ENCODE results near the gene RAPGEF6.
"Not testable (repeated sequence)": the region's sequence is repeated elsewhere in the genome, so short reads cannot be mapped to it uniquely, and the experiment has no call there.

RAPGEF6 gene

DNA sequence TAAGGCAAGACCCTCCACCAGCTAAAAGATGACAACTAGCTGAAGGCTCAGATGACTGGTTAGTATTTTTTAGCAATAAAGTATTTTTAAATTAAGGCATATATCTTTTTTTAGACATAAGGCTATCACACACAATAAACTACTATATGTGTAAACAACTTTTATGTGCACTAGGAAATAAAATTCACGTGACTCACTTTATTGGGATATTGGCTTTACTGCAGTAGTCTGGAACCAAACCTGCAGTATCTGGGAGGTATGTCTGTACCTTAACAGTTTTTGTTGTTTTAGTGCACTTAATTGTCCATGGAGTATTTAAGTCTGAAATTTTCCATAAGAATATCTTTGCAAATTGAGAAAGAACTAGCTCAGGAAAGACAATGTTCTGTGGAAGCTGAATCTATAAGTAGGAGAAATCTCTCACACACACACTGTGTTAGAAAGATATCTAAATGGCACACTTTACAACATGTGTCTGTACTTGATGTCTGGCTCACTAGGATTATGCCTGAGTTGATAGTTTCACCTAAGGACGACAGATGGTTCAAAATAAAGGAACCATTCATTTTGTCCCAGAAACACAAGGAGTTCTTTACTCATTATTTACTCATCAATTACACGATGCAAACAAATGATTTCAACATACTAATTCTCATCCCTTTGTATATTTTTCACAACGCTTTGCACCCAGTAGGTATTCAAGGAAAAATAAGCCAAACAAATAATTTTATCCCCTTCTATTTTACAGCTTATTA is 4.6 kb downstream of the RAPGEF6 start:
- Mint-ChIP-seq H3K9me3 (ENCODE audit: low read depth) (no peaks in the 10 kb centered on the region), H3K36me3 (peaks cover 4% of the 10 kb centered on the region), H3K4me1 (ENCODE audit: low read depth) (peaks cover 52% of the 10 kb centered on the region), H3K27me3 (no peaks in the 10 kb centered on the region), H3K4me3 (peak overlapping the region; percentile 30), H3K27ac (peak overlapping the region; percentile 13)

DNA sequence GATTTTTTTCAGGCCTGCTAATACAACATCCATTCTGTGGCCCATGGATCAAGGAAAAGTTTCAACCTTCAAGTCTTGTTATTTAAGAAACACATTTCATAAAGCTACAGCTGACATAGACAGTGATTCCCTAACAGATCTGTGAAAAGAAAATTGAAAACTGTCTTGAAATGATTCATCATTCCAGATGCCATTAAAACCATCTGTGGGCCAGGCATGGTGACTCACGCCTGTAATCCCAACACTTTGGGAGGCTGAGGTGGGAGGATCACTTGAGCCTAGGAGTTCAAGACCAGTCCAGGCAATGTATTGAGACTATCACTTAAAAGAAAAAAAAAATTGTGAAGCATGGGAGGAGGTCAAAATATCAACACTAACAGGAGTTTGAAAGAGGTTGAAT is 6.0 kb downstream of the RAPGEF6 start:
- peak overlapping the region; percentile 65 for H3K4me3 Mint-ChIP-seq
- H3K27ac Mint-ChIP-seq, result peak overlapping the region; percentile 12
- peaks cover 4% of the 10 kb centered on the region for H3K36me3 Mint-ChIP-seq
- no peaks in the 10 kb centered on the region for H3K9me3 Mint-ChIP-seq (ENCODE audit: low read depth)
- H3K4me1 Mint-ChIP-seq (ENCODE audit: low read depth), result peaks cover 55% of the 10 kb centered on the region
- H3K27me3 Mint-ChIP-seq, result no peaks in the 10 kb centered on the region

DNA sequence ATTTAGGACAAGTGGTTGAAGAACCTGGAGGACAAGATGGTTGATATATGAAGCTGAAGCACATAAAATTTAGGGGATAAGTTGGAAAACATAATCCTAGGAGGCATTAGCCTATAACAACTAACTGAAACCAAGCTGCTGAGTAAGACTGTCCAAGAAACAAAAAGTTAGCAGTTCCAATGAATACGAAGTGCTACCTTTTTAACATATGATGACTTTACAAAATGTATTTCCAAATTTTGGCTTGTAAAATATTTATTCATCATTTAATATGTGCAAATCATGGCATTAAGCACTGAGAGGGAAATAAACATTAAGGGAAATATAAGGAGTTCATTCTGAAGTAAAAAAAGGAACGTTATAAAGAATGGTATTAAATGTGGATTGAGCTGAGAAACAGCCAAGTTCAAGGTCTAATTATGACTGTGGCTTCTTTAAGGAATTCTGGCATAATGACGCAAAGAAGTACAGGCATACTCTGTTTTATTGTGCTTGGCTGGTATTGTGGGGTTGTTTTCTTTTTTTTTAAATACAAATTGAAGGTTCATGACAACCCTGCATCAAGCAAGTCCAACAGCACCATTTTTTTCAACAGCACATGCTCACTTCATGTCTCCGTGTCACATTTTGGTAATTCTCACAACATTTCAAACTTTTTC is 7.7 kb downstream of the RAPGEF6 start:
- peak overlapping the region; percentile 25 for H3K4me3 Mint-ChIP-seq
- no peaks in the 10 kb centered on the region for H3K27me3 Mint-ChIP-seq
- peaks cover 62% of the 10 kb centered on the region for H3K4me1 Mint-ChIP-seq (ENCODE audit: low read depth)
- no peaks in the 10 kb centered on the region for H3K9me3 Mint-ChIP-seq (ENCODE audit: low read depth)
- peaks cover 7% of the 10 kb centered on the region for H3K36me3 Mint-ChIP-seq
- no peak overlapping the region for H3K27ac Mint-ChIP-seq

DNA sequence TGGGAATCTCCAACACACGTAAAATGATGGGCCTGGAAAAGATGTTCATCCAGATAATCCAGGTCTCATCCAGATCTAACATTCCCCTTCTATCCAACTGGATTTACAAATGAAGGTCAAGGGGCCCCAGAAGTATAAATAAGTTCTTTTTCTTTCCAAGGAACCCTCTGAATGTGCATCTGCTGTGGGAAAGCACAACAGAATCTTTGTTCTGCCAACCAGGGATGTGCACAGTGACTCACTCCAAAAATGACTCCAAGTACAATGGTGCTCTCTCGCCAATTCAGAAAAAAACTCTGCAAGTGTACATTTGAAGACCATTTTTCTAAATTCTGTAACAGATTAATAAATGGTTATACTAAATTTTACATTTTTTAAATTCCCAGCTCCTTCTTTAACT is 12.4 kb downstream of the RAPGEF6 start:
- Mint-ChIP-seq H3K4me1 (ENCODE audit: low read depth) (peaks cover 78% of the 10 kb centered on the region), H3K36me3 (peaks cover 12% of the 10 kb centered on the region), H3K9me3 (ENCODE audit: low read depth) (no peaks in the 10 kb centered on the region), H3K4me3 (no peak overlapping the region), H3K27me3 (no peaks in the 10 kb centered on the region), H3K27ac (no peak overlapping the region)

DNA sequence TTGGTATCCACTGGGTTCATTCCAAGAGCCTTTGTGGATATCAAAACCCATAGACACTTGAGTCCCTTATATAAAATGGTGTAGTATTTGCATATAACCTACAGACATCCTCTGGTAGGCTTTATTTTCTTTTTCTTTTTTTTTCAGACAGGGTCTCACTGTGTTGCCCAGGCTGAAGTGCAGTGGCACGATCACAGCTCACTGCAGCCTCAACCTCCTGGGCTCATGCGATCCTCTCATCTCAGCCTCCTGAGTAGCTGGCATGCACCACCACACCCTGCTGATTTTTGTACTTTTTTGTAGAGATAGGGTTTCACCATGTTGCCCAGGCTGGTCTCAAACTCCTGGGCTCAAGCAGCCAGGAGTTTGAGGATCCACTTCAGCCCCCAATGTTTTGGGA is 13.9 kb downstream of the RAPGEF6 start:
- H3K27ac Mint-ChIP-seq; H3K9me3 Mint-ChIP-seq (ENCODE audit: low read depth); H3K4me3 Mint-ChIP-seq; H3K27me3 Mint-ChIP-seq: not testable (repeated sequence)
- Mint-ChIP-seq H3K4me1 (ENCODE audit: low read depth) (peaks cover 76% of the 10 kb centered on the region), H3K36me3 (peaks cover 12% of the 10 kb centered on the region)

DNA sequence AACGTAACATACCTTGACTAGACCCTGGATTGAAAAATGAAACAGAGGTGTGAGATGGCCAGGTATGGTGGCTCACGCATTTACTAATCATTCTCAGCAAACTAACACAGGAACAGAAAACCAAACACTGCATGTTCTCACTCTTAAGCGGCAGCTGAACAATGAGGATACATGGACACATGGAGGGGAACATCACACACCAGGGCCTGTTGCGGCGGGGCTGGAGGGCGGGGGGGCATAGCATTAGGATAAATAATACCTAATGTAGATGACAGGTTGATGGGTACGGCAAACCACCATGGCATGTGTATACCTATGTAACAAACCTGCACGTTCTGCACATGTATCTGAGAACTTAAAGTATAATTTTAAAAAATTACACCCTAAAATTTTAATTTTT is 15.9 kb downstream of the RAPGEF6 start:
- Mint-ChIP-seq H3K27ac (no peak overlapping the region), H3K4me1 (ENCODE audit: low read depth) (peaks cover 81% of the 10 kb centered on the region), H3K36me3 (peaks cover 9% of the 10 kb centered on the region), H3K4me3 (peak overlapping the region; percentile 15), H3K27me3 (no peaks in the 10 kb centered on the region), H3K9me3 (ENCODE audit: low read depth) (no peaks in the 10 kb centered on the region)

DNA sequence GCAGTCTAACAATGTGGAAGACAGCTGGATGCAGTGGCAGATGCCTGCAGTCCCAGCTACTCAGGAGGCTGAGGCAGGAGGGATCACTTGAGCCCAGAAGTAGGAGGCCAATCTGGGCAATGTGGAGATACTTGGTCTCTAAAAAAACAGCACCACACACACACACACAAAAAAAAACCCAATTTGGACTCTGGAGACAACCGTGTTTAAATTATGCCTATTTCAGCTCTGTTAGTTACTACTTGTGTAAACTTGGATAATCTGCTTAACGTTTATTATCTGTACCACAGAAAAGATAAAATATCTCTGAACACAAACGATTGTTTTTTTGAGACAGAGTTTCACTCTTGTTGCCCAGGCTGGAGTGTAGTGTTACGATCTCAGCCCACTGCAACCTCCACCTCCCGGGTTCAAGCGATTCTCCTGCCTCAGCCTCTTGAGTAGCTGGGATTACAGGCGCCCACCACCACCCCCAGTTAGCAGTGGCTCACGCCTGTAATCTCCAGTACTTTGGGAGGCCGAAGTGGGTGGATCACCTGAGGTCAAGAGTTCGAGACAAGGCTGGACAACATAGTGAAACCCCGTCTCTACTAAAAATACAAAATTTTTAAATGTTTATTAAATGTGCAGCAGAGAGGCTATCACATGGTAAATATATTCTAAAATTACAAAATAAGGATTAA is 17.7 kb downstream of the RAPGEF6 start:
- Mint-ChIP-seq H3K9me3 (ENCODE audit: low read depth) (no peaks in the 10 kb centered on the region), H3K4me1 (ENCODE audit: low read depth) (peaks cover 71% of the 10 kb centered on the region), H3K27me3 (no peaks in the 10 kb centered on the region), H3K27ac (no peak overlapping the region), H3K36me3 (peaks cover 7% of the 10 kb centered on the region), H3K4me3 (peak overlapping the region; percentile 32)

DNA sequence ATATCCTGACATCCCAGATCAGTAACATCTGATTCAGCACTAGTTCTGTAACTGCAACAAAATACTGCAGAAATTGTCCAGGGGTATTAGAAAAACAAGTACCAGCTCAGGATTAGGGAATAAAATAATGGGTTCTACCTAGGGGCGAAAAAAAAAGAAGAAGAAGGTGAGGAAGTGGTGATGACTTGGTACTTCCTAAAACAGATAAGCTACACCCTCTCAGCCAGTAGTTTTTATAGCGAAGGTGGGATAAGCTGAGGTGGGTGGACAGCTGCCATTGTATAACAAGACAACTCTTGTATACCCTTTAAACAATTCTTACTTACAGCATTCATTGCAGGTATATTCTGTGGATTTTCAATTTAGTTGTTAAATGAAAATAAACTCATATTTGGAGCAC is 19.1 kb downstream of the RAPGEF6 start:
- Mint-ChIP-seq H3K4me3 (no peak overlapping the region), H3K36me3 (peaks cover 4% of the 10 kb centered on the region), H3K4me1 (ENCODE audit: low read depth) (peaks cover 63% of the 10 kb centered on the region)

DNA sequence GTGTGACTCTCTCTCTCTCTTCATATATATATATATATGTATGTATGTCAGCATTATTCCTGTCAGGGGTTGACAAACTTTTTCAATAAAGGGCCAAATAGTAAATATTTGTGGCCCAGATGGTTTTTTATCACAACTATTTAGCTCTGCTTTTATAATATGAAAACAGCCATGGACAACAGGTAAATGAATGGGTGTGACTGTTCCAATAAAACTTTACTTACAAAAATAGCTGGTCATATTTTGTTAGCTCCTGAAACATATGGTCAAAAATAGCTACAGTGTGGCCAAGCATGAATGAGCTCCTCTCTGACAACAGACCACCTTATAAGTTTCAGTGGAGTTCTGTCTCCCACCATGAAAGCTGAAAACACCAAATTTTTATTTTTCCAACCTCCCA is 21.6 kb downstream of the RAPGEF6 start:
- H3K27me3 Mint-ChIP-seq, result no peaks in the 10 kb centered on the region
- H3K27ac Mint-ChIP-seq, result no peak overlapping the region
- H3K9me3 Mint-ChIP-seq (ENCODE audit: low read depth), result no peaks in the 10 kb centered on the region
- no peak overlapping the region for H3K4me3 Mint-ChIP-seq
- H3K4me1 Mint-ChIP-seq (ENCODE audit: low read depth), result peaks cover 63% of the 10 kb centered on the region
- peaks cover 8% of the 10 kb centered on the region for H3K36me3 Mint-ChIP-seq

More for the DNA sequence above, 19.1 kb downstream of the RAPGEF6 start:
- no peak overlapping the region for H3K27ac Mint-ChIP-seq
- no peaks in the 10 kb centered on the region for H3K9me3 Mint-ChIP-seq (ENCODE audit: low read depth)
- no peaks in the 10 kb centered on the region for H3K27me3 Mint-ChIP-seq

DNA sequence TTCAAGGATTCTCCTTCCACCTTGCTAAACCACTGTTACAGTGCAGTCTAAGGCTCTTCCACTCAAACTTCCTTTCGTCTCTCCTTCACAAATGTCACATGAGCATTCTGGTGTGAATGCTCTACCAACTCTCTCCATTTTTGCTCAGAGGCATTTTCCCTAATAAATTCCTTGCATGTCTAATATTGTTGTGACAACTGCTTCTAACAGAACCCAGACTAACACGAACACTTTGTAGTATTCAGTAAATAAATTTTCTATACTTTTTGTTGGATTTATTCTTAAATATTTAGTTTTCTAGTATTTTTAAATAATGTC is 24.0 kb downstream of the RAPGEF6 start:
- no peaks in the 10 kb centered on the region for H3K27me3 Mint-ChIP-seq

DNA sequence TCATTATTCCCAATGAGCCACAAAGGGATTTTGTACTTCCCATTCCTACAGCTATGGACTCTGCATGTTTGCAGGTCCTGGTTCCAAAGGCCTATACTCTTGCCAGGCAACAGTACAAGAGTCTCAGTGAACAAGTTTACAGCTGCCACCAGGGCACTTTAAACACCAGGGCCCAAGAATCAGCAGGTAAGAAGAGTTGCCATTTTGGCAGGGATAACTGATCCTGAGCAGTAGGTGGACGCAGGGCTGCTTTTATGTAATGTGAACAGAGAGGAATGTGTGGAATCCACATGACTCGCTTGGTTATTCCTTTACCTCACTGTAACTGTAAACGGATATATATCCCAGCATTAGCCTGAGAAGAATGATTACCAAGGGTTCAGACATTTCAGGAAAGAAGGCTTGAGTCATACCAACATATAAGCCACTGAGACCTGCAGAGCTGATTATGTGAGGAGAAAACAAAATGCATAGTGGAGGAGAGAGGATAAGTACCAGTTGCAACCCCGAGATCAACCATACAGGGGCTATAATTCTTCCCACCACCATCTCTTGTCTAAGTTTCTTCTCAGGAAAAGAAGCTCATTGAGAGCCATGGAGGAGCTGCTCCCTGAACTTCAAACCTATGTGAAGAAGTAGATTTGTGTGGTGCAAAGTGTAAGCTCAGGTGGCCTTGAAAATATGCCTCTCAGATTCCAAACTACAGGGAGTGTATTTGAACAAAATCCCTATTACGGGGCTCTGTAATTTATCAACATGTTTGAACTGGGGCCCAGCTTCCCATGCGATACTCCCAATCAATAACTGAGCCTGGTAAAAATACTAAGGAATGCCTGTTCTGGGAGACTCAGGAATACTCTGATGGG is 24.6 kb downstream of the RAPGEF6 start:
- Mint-ChIP-seq H3K9me3 (ENCODE audit: low read depth) (no peaks in the 10 kb centered on the region), H3K27me3 (no peaks in the 10 kb centered on the region), H3K4me1 (ENCODE audit: low read depth) (peaks cover 62% of the 10 kb centered on the region), H3K36me3 (peaks cover 6% of the 10 kb centered on the region), H3K27ac (no peak overlapping the region), H3K4me3 (no peak overlapping the region)

More for the DNA sequence above, 24.0 kb downstream of the RAPGEF6 start:
- Mint-ChIP-seq H3K4me3 (no peak overlapping the region), H3K9me3 (ENCODE audit: low read depth) (no peaks in the 10 kb centered on the region), H3K36me3 (peaks cover 8% of the 10 kb centered on the region), H3K4me1 (ENCODE audit: low read depth) (peaks cover 62% of the 10 kb centered on the region), H3K27ac (no peak overlapping the region)

DNA sequence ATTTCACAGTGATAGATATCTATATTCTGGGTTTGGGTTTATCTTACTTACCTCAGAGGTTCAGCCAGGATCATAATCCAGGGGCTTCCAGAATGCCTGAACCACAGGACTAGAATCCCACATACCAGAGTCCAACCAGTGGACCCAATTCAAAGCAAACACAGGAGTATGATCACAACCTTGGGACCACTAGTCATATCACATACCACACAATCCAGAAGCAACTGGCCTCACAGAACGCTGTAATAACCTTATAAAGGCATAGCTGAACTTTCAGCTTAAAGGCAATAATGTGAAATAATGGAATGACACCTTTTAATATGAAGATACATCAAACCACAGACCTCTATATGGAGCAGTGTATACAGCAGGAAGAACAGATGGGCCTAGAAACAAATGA is 25.3 kb downstream of the RAPGEF6 start:
- H3K4me1 Mint-ChIP-seq (ENCODE audit: low read depth), result peaks cover 61% of the 10 kb centered on the region
- H3K9me3 Mint-ChIP-seq (ENCODE audit: low read depth), result no peaks in the 10 kb centered on the region
- H3K27ac Mint-ChIP-seq, result no peak overlapping the region
- H3K36me3 Mint-ChIP-seq, result peaks cover 6% of the 10 kb centered on the region
- no peak overlapping the region for H3K4me3 Mint-ChIP-seq
- H3K27me3 Mint-ChIP-seq, result no peaks in the 10 kb centered on the region

DNA sequence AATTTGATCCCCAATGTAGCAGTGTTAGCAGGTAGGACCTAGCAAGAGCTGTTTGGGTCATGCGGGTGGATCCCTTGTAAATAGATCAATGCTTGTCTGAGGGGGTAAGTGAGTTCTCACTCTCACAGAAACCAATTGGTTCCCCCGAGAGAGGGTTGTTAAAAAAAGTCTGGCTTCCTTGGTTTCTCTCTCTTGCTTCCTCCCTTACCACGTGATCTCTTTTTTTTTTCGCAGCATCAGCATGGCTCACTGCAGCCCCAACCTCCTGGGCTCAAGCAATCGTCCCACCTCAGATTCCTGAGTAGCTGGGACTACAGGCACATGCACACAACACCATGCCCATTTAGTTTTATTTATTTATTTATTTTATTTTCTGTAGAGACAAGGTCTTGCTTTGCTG is 26.4 kb downstream of the RAPGEF6 start:
- peak overlapping the region; percentile 39 for H3K4me3 Mint-ChIP-seq
- peaks cover 6% of the 10 kb centered on the region for H3K36me3 Mint-ChIP-seq
- peaks cover 63% of the 10 kb centered on the region for H3K4me1 Mint-ChIP-seq (ENCODE audit: low read depth)
- peak overlapping the region; percentile 31 for H3K27ac Mint-ChIP-seq
- no peaks in the 10 kb centered on the region for H3K27me3 Mint-ChIP-seq
- no peaks in the 10 kb centered on the region for H3K9me3 Mint-ChIP-seq (ENCODE audit: low read depth)

DNA sequence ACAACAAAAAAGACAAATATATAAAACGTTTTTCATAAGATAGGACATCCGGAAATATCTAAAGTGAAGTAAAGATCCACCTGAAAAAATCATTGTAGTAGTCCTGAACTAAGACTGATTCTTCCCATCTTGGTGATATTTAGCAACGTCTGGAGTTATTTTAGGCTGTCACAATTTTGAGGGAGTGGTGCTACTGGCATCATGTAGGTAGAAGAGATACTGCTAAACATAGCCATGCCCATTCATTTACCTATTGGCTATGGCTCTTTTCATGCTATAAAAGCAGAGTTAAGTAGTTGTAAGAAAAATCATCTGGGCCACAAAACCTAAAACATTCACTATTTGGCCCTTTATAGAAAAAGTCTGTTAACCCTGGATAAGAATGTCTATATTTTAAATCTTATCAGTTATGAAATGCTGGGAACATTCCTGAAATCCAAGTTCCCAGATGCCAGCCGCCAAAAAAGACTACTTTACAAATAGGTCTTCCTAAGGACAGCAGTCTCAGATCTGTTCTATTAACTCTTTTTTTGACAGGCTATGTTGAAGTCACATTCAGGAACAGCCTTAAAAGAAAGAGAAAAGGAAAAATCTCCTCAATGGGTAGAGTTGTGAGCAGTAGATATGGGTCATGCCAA is 27.0 kb downstream of the RAPGEF6 start:
- Mint-ChIP-seq H3K27me3 (no peaks in the 10 kb centered on the region), H3K9me3 (ENCODE audit: low read depth) (no peaks in the 10 kb centered on the region), H3K36me3 (peaks cover 6% of the 10 kb centered on the region), H3K27ac (peak overlapping the region; percentile 31), H3K4me3 (peak overlapping the region; percentile 39), H3K4me1 (ENCODE audit: low read depth) (peaks cover 62% of the 10 kb centered on the region)
